OCI-LY1 (cell line): ENCODE results near the gene CEP128.

Experiments
- H2AFZ ChIP-seq: fragments of 200-600 bp; sonication (generic), shearing (Covaris generic); 2 replicates; pipeline ENCODE4 v1.6.0; 2014; ENCODE audit warnings: antibody characterized with exemption, mild to moderate bottlenecking, low read length
- H3F3A ChIP-seq: fragments of 200-600 bp; sonication (generic), shearing (Covaris generic); 2 replicates; pipeline ENCODE4 v1.6.0; 2014; ENCODE audit warnings: mild to moderate bottlenecking, antibody characterized with exemption, low read length, moderate library complexity; ENCODE audit not compliant: insufficient read depth
- H3K27ac ChIP-seq: fragments of 200-600 bp; sonication (generic); 2 replicates; pipeline ENCODE4 v1.5.1; 2014; ENCODE audit warnings: low read length, mixed run types, mild to moderate bottlenecking, low read depth; ENCODE audit not compliant: poor library complexity, severe bottlenecking
- H3K27me3 ChIP-seq: fragments of 200-600 bp; sonication (generic); 2 replicates; pipeline ENCODE4 v1.6.0; 2014; ENCODE audit warnings: antibody characterized with exemption, mild to moderate bottlenecking, low read length, moderate library complexity; ENCODE audit not compliant: insufficient read depth
- H3K36me3 ChIP-seq: fragments of 200-600 bp; sonication (generic); 2 replicates; pipeline ENCODE4 v1.6.1; 2014; ENCODE audit warnings: mild to moderate bottlenecking, antibody characterized with exemption, low read length, moderate library complexity, mixed read lengths; ENCODE audit not compliant: insufficient read depth
- H3K4me1 ChIP-seq: fragments of 200-600 bp; sonication (generic); 2 replicates; pipeline ENCODE4 v1.5.1; 2014; ENCODE audit warnings: mild to moderate bottlenecking, low read length, moderate library complexity; ENCODE audit not compliant: insufficient read depth, severe bottlenecking
- H3K4me2 ChIP-seq: fragments of 200-600 bp; sonication (generic), shearing (Covaris generic); 2 replicates; pipeline ENCODE4 v1.6.1; 2014; ENCODE audit warnings: low read length
- H3K4me3 ChIP-seq: fragments of 200-600 bp; sonication (generic); 2 replicates; pipeline ENCODE4 v1.5.1; 2014; ENCODE audit warnings: low read length, low read depth, mild to moderate bottlenecking, mixed read lengths; ENCODE audit not compliant: poor library complexity, severe bottlenecking
- H3K79me2 ChIP-seq: fragments of 200-600 bp; shearing (Covaris generic); 2 replicates; pipeline ENCODE4 v1.6.1; 2016; ENCODE audit warnings: mixed run types, low read length, mixed read lengths; ENCODE audit not compliant: insufficient read depth
- H3K9ac ChIP-seq: fragments of 200-600 bp; sonication (generic), shearing (Covaris generic); 2 replicates; pipeline ENCODE4 v1.6.1; 2014; ENCODE audit warnings: mild to moderate bottlenecking, low read length, mixed read lengths
- H3K9me2 ChIP-seq: fragments of 200-600 bp; sonication (generic), shearing (Covaris generic); 2 replicates; pipeline ENCODE4 v1.6.1; 2014; ENCODE audit warnings: low read depth, mild to moderate bottlenecking, low read length, mixed read lengths
- H3K9me3 ChIP-seq: fragments of 200-600 bp; shearing (Covaris generic); 2 replicates; pipeline ENCODE4 v1.6.1; 2014; ENCODE audit warnings: low read length, mixed read lengths
- H4K20me1 ChIP-seq: fragments of 200-600 bp; sonication (generic), shearing (Covaris generic); 2 replicates; pipeline ENCODE4 v1.6.0; 2016; ENCODE audit warnings: mild to moderate bottlenecking, low read length; ENCODE audit not compliant: insufficient read depth
- CTCF ChIP-seq: fragments of 200-600 bp; sonication (generic), shearing (Covaris generic); IDR thresholded peaks from 2 replicates; pipeline ENCODE4 v1.5.1; 2017; ENCODE audit warnings: mild to moderate bottlenecking, antibody characterized with exemption, low read length, moderate library complexity, mixed read lengths
- EZH2 ChIP-seq: fragments of 200-600 bp; sonication (generic), shearing (Covaris generic); IDR thresholded peaks from 2 replicates; pipeline ENCODE4 v1.8.0; 2017; ENCODE audit warnings: borderline replicate concordance, mixed run types, mild to moderate bottlenecking, antibody characterized with exemption, low read length, moderate library complexity, mixed read lengths

Gene CEP128

GRCh38 chr14:80621701-80622100, 319.8 kb downstream of the CEP128 start:
- Histone ChIP-seq H3K4me3 (no peak overlapping the region), H3K4me2 (no peak overlapping the region), H3K79me2 (no peaks in the 10 kb centered on the region), H3K9me3 (no peaks in the 10 kb centered on the region), H3K36me3 (no peaks in the 10 kb centered on the region), H3K27me3 (no peaks in the 10 kb centered on the region), H3K9ac (no peak overlapping the region), H3K9me2 (no peaks in the 10 kb centered on the region), H3F3A (no peaks in the 10 kb centered on the region), H3K4me1 (no peaks in the 10 kb centered on the region), H2AFZ (no peak overlapping the region), H3K27ac (no peak overlapping the region), H4K20me1 (no peaks in the 10 kb centered on the region)
- TF ChIP-seq CTCF = no peak
- no peak for TF ChIP-seq EZH2

GRCh38 chr14:80620434-80620833, 321.1 kb downstream of the CEP128 start:
- Histone ChIP-seq H3F3A (no peaks in the 10 kb centered on the region), H3K27me3 (no peaks in the 10 kb centered on the region), H3K9me3 (no peaks in the 10 kb centered on the region), H3K36me3 (no peaks in the 10 kb centered on the region), H3K4me1 (no peaks in the 10 kb centered on the region), H3K79me2 (no peaks in the 10 kb centered on the region), H3K4me2 (no peak overlapping the region), H3K27ac (no peak overlapping the region), H3K9ac (no peak overlapping the region), H3K4me3 (no peak overlapping the region), H2AFZ (no peak overlapping the region), H3K9me2 (no peaks in the 10 kb centered on the region), H4K20me1 (no peaks in the 10 kb centered on the region)
- TF ChIP-seq CTCF (no peak), EZH2 (no peak)

- TF ChIP-seq CTCF (no peak), EZH2 (no peak)
- Histone ChIP-seq H3K27ac (no peak overlapping the region), H3F3A (no peaks in the 10 kb centered on the region), H3K4me1 (no peaks in the 10 kb centered on the region), H3K79me2 (no peaks in the 10 kb centered on the region), H3K9ac (no peak overlapping the region), H3K9me2 (no peaks in the 10 kb centered on the region), H2AFZ (no peak overlapping the region), H3K27me3 (no peaks in the 10 kb centered on the region), H3K4me3 (no peak overlapping the region), H3K9me3 (no peaks in the 10 kb centered on the region), H4K20me1 (no peaks in the 10 kb centered on the region), H3K36me3 (no peaks in the 10 kb centered on the region), H3K4me2 (no peak overlapping the region)
These were observed 322.7 kb downstream of the CEP128 start for GRCh38 chr14:80618751-80619329.
